GM18507 (cell line): Measurements from ENCODE around the gene IRX5.

Experiments
- DNase-seq: peaks from one replicate; pipeline ENCODE4 v3.0.0; 2011; ENCODE audit warnings: low read depth; ENCODE audit not compliant: insufficient read length; ENCODE audit errors: extremely low spot score
- FAIRE-seq: peaks from 2 replicates; lab custom pipeline; 2011; peaks lifted over from hg19 to GRCh38; lab: Jason Lieb, UNC

IRX5 gene

GRCh38 chr16:54942353-54942943, 11.8 kb downstream of the IRX5 start:
- FAIRE-seq: no peak
- no peak for DNase-seq

GRCh38 chr16:54944002-54944401, 13.3 kb downstream of the IRX5 start:
- no peak for DNase-seq
- FAIRE-seq: no peak

- no peak for DNase-seq
Measured at GRCh38 chr16:54945063-54945462, 14.4 kb downstream of the IRX5 start.

GRCh38 chr16:54946909-54947308, 16.2 kb downstream of the IRX5 start:
- DNase-seq (no peak), FAIRE-seq (no peak)

More at GRCh38 chr16:54945063-54945462, 14.4 kb downstream of the IRX5 start:
- no peak for FAIRE-seq

GRCh38 chr16:54947616-54948015, 17.0 kb downstream of the IRX5 start:
- FAIRE-seq (no peak), DNase-seq (no peak)

- DNase-seq: no peak
- FAIRE-seq: no peak
Measured at GRCh38 chr16:54952195-54952594, 21.5 kb downstream of the IRX5 start.

- DNase-seq (no peak), FAIRE-seq (no peak)
Measured at GRCh38 chr16:54953461-54953860, 22.8 kb downstream of the IRX5 start.

GRCh38 chr16:54954220-54954619, 23.6 kb downstream of the IRX5 start:
- DNase-seq (no peak), FAIRE-seq (no peak)

GRCh38 chr16:54955757-54956156, 25.1 kb downstream of the IRX5 start:
- DNase-seq (no peak), FAIRE-seq (no peak)

- FAIRE-seq: no peak
- DNase-seq: no peak
Measured at GRCh38 chr16:54957403-54958166, 26.9 kb downstream of the IRX5 start.

GRCh38 chr16:54962045-54962444, 31.4 kb downstream of the IRX5 start:
- no peak for FAIRE-seq

GRCh38 chr16:54964239-54964638, 33.6 kb downstream of the IRX5 start:
- DNase-seq (no peak), FAIRE-seq (no peak)

More at GRCh38 chr16:54962045-54962444, 31.4 kb downstream of the IRX5 start:
- no peak for DNase-seq

GRCh38 chr16:54965464-54965863, 34.8 kb downstream of the IRX5 start:
- FAIRE-seq (no peak), DNase-seq (no peak)

GRCh38 chr16:54968011-54968410, 37.3 kb downstream of the IRX5 start:
- FAIRE-seq: no peak

GRCh38 chr16:54968784-54969183, 38.1 kb downstream of the IRX5 start:
- FAIRE-seq: no peak
- no peak for DNase-seq

More at GRCh38 chr16:54968011-54968410, 37.3 kb downstream of the IRX5 start:
- DNase-seq: no peak

- FAIRE-seq: no peak
Measured at GRCh38 chr16:54970016-54970415, 39.4 kb downstream of the IRX5 start.

GRCh38 chr16:54974367-54974766, 43.7 kb downstream of the IRX5 start:
- FAIRE-seq (no peak), DNase-seq (no peak)

More at GRCh38 chr16:54970016-54970415, 39.4 kb downstream of the IRX5 start:
- no peak for DNase-seq

- FAIRE-seq (no peak), DNase-seq (no peak)
Measured at GRCh38 chr16:54976651-54977200, 46.1 kb downstream of the IRX5 start.

- FAIRE-seq: no peak
Measured at GRCh38 chr16:54977211-54977610, 46.5 kb downstream of the IRX5 start.

GRCh38 chr16:54980821-54981220, 50.2 kb downstream of the IRX5 start:
- no peak for FAIRE-seq
- DNase-seq: no peak

More at GRCh38 chr16:54977211-54977610, 46.5 kb downstream of the IRX5 start:
- no peak for DNase-seq
